Measurements from ENCODE around the gene PSMD13.

Gene PSMD13

GRCh38 chr11:297051-297585, 60.3 kb downstream of the PSMD13 start:
- H3K27me3 ChIP-seq (replicated peaks), result peaks cover 2% of the 10 kb centered on the region
- in situ Hi-C loops (cut with HindIII; ENCODE audit: low pct_ligation_motif_present, low sequenced_read_pairs), result no loop called here
- no peak overlapping the region for H3K4me3 ChIP-seq (ENCODE audit: low read depth, low read length)
- no peak for TF ChIP-seq CTCF (IDR thresholded peaks at IDR 0.05; ENCODE audit: low read depth, low read length, missing control alignments)
- no peak overlapping the region for H3K27ac ChIP-seq
- H3K36me3 ChIP-seq (replicated peaks), result no peaks in the 10 kb centered on the region
- no peak for DNase-seq

GRCh38 chr11:297586-298405, 61.0 kb downstream of the PSMD13 start:
- Histone ChIP-seq H3K27ac (no peak overlapping the region), H3K4me3 (ENCODE audit: low read depth, low read length) (no peak overlapping the region), H3K36me3 (replicated peaks) (no peaks in the 10 kb centered on the region), H3K27me3 (replicated peaks) (peaks cover 2% of the 10 kb centered on the region)
- in situ Hi-C loops (cut with HindIII; ENCODE audit: low pct_ligation_motif_present, low sequenced_read_pairs), result no loop called here
- no peak for DNase-seq
- no peak for TF ChIP-seq CTCF (IDR thresholded peaks at IDR 0.05; ENCODE audit: low read depth, low read length, missing control alignments)

GRCh38 chr11:298406-299065, 61.8 kb downstream of the PSMD13 start:
- TF ChIP-seq CTCF (IDR thresholded peaks at IDR 0.05; ENCODE audit: low read depth, low read length, missing control alignments), result no peak
- in situ Hi-C loops (cut with HindIII; ENCODE audit: low pct_ligation_motif_present, low sequenced_read_pairs), result no loop called here
- Histone ChIP-seq H3K27ac (no peak overlapping the region), H3K36me3 (replicated peaks) (no peaks in the 10 kb centered on the region), H3K27me3 (replicated peaks) (peaks cover 2% of the 10 kb centered on the region), H3K4me3 (ENCODE audit: low read depth, low read length) (no peak overlapping the region)
- DNase-seq, result no peak

GRCh38 chr11:299081-299891, 62.5 kb downstream of the PSMD13 start, which contains the start of gene IFITM5:
IFITM5 (minus strand) TSS chr11:299526; CDS start chr11:299490, 36 bp downstream.
- no peak for DNase-seq
- no peak within 1 kb of the TSS for H3K27ac ChIP-seq

More at GRCh38 chr11:299081-299891, 62.5 kb downstream of the PSMD13 start, which contains the start of gene IFITM5:
- TF ChIP-seq CTCF (IDR thresholded peaks at IDR 0.05; ENCODE audit: low read depth, low read length, missing control alignments), result no peak
- peaks cover 2% of the 10 kb centered on the region for H3K27me3 ChIP-seq (replicated peaks)
- no peaks in the 10 kb centered on the region for H3K36me3 ChIP-seq (replicated peaks)
- H3K4me3 ChIP-seq (ENCODE audit: low read depth, low read length), result no peak within 1 kb of the TSS
- in situ Hi-C loops (cut with HindIII; ENCODE audit: low pct_ligation_motif_present, low sequenced_read_pairs), result no loop called here

All from brain microvascular endothelial cell (primary cell).